Keratinocyte (primary cell): ENCODE results near the gene GPBAR1.

Experiments
- CTCF ChIP-seq, 3 experiments: IDR thresholded peaks in 1 of 3; conservative IDR thresholded peaks in 1 of 3; optimal IDR thresholded peaks in 1 of 3; 2 replicates in 2 of 3; 3 replicates in 1 of 3; pipeline versions ENCODE3 to v1.5.1; 2011; ENCODE audit warnings: low read length in 3 of 3, mild to moderate bottlenecking in 3 of 3, moderate library complexity in 2 of 3, control low read depth in 1 of 3, inconsistent platforms in 1 of 3; ENCODE audit not compliant: insufficient read depth in 2 of 3; ENCODE audit errors: extremely low read depth in 1 of 3
- EZH2 ChIP-seq: IDR thresholded peaks from one replicate; pipeline ENCODE4 v1.6.1; 2012; ENCODE audit warnings: inconsistent platforms, mild to moderate bottlenecking, low read length, moderate library complexity

- no peak for TF ChIP-seq EZH2
- no peak for TF ChIP-seq CTCF (optimal IDR thresholded peaks at IDR 0.05 in 1 of 3, IDR thresholded peaks at IDR 0.05 in 1 of 3, conservative IDR thresholded peaks at IDR 0.05 in 1 of 3; ENCODE audit: extremely low read depth in 1 of 3, insufficient read depth in 2 of 3, low read length in 3 of 3)
These were observed 11.1 kb upstream of the GPBAR1 start for GRCh38 chr2:218249691-218250090.
